GM23338 (cell line): ENCODE measurements around the gene CDC42BPB. TPM values are rescaled to one million over a fixed set of nuclear protein-coding genes. Genes with fewer than 3 reads are reported as not detected.

Source experiments
- ATAC-seq: fragments of 200-7000 bp; cut with Tn5 transposase; 3 replicates; pipeline ENCODE4 v1.9.1; 2020
- DNase-seq: peaks from one replicate; pipeline ENCODE4 v3.0.0-alpha.2; 2015; ENCODE audit warnings: low spot score
- H2AFZ ChIP-seq: fragments of 200-600 bp; sonication (generic); 2 replicates; pipeline ENCODE4 v1.8.0; 2016; ENCODE audit warnings: antibody characterized with exemption, mild to moderate bottlenecking, moderate library complexity
- H3F3A ChIP-seq: fragments of 200-600 bp; sonication (generic); replicated peaks from 2 replicates; pipeline ENCODE4 v1.8.0; 2017; ENCODE audit warnings: antibody characterized with exemption, mixed run types, low read depth
- H3K27ac ChIP-seq: fragments of 200-600 bp; sonication (generic); 2 replicates; pipeline ENCODE4 v1.6.1; 2016; ENCODE audit warnings: low read depth
- H3K27me3 ChIP-seq: fragments of 200-600 bp; sonication (generic); 2 replicates; pipeline ENCODE4 v1.8.0; 2016; ENCODE audit warnings: mild to moderate bottlenecking, mixed run types, moderate library complexity; ENCODE audit not compliant: insufficient read depth
- H3K36me3 ChIP-seq: fragments of 200-600 bp; sonication (generic); 2 replicates; pipeline ENCODE4 v1.8.0; 2016; ENCODE audit warnings: mild to moderate bottlenecking; ENCODE audit not compliant: insufficient read depth
- H3K4me1 ChIP-seq: fragments of 200-600 bp; sonication (generic); 2 replicates; pipeline ENCODE4 v1.8.0; 2016; ENCODE audit warnings: mild to moderate bottlenecking, moderate library complexity; ENCODE audit not compliant: insufficient read depth
- H3K4me2 ChIP-seq: fragments of 200-600 bp; sonication (generic); 2 replicates; pipeline ENCODE4 v1.7.1; 2017; ENCODE audit warnings: mixed run types
- H3K4me3 ChIP-seq: fragments of 200-600 bp; sonication (generic); 2 replicates; pipeline ENCODE4 v1.6.1; 2016; ENCODE audit warnings: mixed run types
- H3K79me2 ChIP-seq: fragments of 200-600 bp; sonication (generic); replicated peaks from 2 replicates; pipeline ENCODE4 v1.8.0; 2017; ENCODE audit warnings: mild to moderate bottlenecking; ENCODE audit not compliant: insufficient read depth
- H3K9me2 ChIP-seq: fragments of 200-600 bp; sonication (generic); 2 replicates; pipeline ENCODE4 v1.8.0; 2017; ENCODE audit not compliant: insufficient read depth
- H4K20me1 ChIP-seq: fragments of 200-600 bp; sonication (generic); replicated peaks from 2 replicates; pipeline ENCODE4 v1.8.0; 2017; ENCODE audit warnings: mild to moderate bottlenecking; ENCODE audit not compliant: insufficient read depth
- H3K27ac Mint-ChIP-seq: 2 replicates; pipeline ENCODE4 v1.8.0; 2020; ENCODE audit warnings: inconsistent platforms, mild to moderate bottlenecking, moderate library complexity, mixed read lengths
- H3K27me3 Mint-ChIP-seq: 3 replicates; pipeline ENCODE4 v1.8.0; 2022; ENCODE audit warnings: low read depth, mild to moderate bottlenecking, moderate library complexity, mixed read lengths, inconsistent platforms; ENCODE audit not compliant: insufficient read depth, poor library complexity
- H3K36me3 Mint-ChIP-seq: 3 replicates; pipeline ENCODE4 v1.8.0; 2021; ENCODE audit warnings: low read depth, mild to moderate bottlenecking, inconsistent platforms, moderate library complexity, mixed read lengths
- H3K4me1 Mint-ChIP-seq: 3 replicates; pipeline ENCODE4 v1.8.0; 2020; ENCODE audit warnings: mild to moderate bottlenecking, inconsistent platforms, mixed read lengths
- H3K4me3 Mint-ChIP-seq: 3 replicates; pipeline ENCODE4 v1.8.0; 2021; ENCODE audit warnings: moderate library complexity, mild to moderate bottlenecking, inconsistent platforms, mixed read lengths
- H3K9me3 Mint-ChIP-seq: 3 replicates; pipeline ENCODE4 v1.8.0; 2020; ENCODE audit warnings: moderate library complexity, mild to moderate bottlenecking, inconsistent platforms, mixed read lengths
- ETS1 ChIP-seq: IDR thresholded peaks from 2 replicates; pipeline ENCODE4 v1.6.1; 2016; ENCODE audit warnings: antibody characterized with exemption
- EZH2 ChIP-seq: fragments of 200-600 bp; sonication (generic); IDR thresholded peaks from one replicate; pipeline ENCODE4 v1.8.0; 2017; ENCODE audit warnings: antibody characterized with exemption, mild to moderate bottlenecking, low read depth; ENCODE audit not compliant: unreplicated experiment
- EZH2phosphoT487 ChIP-seq: fragments of 200-600 bp; sonication (generic); IDR thresholded peaks from one replicate; pipeline ENCODE4 v1.8.1; 2018; ENCODE audit warnings: antibody characterized with exemption; ENCODE audit not compliant: unreplicated experiment
- NANOG ChIP-seq: IDR thresholded peaks from 2 replicates; pipeline ENCODE4 v1.6.1; 2016; ENCODE audit warnings: antibody characterized with exemption, borderline replicate concordance
- POLR2AphosphoS5 ChIP-seq: IDR thresholded peaks from 2 replicates; pipeline ENCODE4 v1.6.1; 2016; ENCODE audit warnings: antibody characterized with exemption, low read depth
- ZNF114 ChIP-seq: fragments of 250-450 bp; sonication (Bioruptor Pico); IDR thresholded peaks from 2 replicates; pipeline ENCODE4 v1.5.0; 2020; ENCODE audit warnings: mild to moderate bottlenecking, moderate library complexity
- long read RNA-seq: library from polyadenylated mRNA; unstranded; transcript quantifications from one replicate; pipeline ENCODE4 v2.0.0, GENCODE V29; 2020; ENCODE audit not compliant: unreplicated experiment
- polyA plus RNA-seq: library from polyadenylated mRNA; unstranded; fragments of >200 nt; fragmentation: Nextera tagmentation; extraction: Ambion mirVana; gene quantifications from 2 replicates; pipeline ENCODE4 v1.2.1, GENCODE V29; 2016
- total RNA-seq: library from RNA; depleted of rRNA; stranded (reverse); fragments of >200 nt; shearing (Covaris generic); gene quantifications from 2 replicates; pipeline ENCODE4 v1.2.3, GENCODE V29; 2014; rRNA removed
- TF ChIP-seq, protein P1 (sequence below), 2 experiments: fragments of 200-600 bp in 1 of 2; sonication (generic) in 1 of 2; conservative IDR thresholded peaks; 2 replicates each; pipeline versions ENCODE4 v1.5.1 to v1.6.1; 2016 to 2017; ENCODE audit warnings: antibody characterized with exemption in 2 of 2, low read depth in 2 of 2, mild to moderate bottlenecking in 2 of 2, moderate library complexity in 1 of 2

The CDC42BPB gene, protein sequence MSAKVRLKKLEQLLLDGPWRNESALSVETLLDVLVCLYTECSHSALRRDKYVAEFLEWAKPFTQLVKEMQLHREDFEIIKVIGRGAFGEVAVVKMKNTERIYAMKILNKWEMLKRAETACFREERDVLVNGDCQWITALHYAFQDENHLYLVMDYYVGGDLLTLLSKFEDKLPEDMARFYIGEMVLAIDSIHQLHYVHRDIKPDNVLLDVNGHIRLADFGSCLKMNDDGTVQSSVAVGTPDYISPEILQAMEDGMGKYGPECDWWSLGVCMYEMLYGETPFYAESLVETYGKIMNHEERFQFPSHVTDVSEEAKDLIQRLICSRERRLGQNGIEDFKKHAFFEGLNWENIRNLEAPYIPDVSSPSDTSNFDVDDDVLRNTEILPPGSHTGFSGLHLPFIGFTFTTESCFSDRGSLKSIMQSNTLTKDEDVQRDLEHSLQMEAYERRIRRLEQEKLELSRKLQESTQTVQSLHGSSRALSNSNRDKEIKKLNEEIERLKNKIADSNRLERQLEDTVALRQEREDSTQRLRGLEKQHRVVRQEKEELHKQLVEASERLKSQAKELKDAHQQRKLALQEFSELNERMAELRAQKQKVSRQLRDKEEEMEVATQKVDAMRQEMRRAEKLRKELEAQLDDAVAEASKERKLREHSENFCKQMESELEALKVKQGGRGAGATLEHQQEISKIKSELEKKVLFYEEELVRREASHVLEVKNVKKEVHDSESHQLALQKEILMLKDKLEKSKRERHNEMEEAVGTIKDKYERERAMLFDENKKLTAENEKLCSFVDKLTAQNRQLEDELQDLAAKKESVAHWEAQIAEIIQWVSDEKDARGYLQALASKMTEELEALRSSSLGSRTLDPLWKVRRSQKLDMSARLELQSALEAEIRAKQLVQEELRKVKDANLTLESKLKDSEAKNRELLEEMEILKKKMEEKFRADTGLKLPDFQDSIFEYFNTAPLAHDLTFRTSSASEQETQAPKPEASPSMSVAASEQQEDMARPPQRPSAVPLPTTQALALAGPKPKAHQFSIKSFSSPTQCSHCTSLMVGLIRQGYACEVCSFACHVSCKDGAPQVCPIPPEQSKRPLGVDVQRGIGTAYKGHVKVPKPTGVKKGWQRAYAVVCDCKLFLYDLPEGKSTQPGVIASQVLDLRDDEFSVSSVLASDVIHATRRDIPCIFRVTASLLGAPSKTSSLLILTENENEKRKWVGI (N-terminal part only)
- 97.4 and 127 TPM in 2 replicates for total RNA-seq
- 12.3 and 13.5 TPM in 2 replicates for polyA plus RNA-seq
- long read RNA-seq, partial matches to known transcripts = 0 of 1 reads
- long read RNA-seq, other reads (novel, unspliced or antisense) = 1 of 1 reads

DNA sequence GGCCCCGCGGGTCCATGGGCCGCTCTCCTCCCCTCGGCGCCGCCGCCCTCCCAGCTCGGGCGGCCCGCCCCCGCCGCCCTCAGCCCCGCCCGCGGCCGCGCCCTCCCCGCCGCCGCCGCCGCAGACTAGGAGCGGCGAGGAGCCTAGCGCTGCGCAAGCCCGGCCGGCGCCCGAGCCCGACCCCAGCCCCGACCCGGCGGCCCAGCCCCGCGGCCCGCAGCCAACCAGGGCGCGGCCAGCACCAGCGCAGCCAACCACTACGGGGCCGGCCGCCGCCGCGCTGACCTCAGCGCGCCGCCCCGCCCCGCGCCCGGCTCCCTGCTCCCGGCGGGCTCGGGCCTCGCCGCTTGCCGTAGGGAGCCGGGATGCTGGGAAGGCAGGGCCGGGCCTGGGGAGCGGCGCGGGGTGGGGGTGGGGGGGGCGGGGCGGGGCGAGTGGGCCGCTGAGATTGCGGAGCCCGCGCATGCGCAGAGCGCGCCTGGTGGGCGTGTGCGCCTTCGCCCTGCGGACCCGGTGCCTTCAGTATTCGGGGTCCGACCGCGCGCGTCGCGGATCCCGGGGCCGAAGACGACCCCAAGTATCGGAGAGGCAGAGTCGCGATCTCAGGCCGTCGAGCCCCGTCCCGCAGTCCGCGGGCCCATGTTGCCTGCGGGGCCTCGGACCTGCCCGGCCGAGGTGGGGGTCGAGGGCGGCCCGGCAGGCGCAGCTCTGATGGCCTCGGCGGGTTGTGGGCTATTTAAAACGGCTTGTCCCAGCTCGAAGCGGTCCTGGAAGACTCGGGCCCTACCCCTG lies at the start of gene CDC42BPB:
CDC42BPB (minus strand) TSS at position 178 of the 792 bp plus-strand sequence. CDS start 376 bp downstream, outside the sequence.
- ATAC-seq (peak; percentile 90), DNase-seq (peak; percentile 92)
- Histone ChIP-seq H3K27me3 (no peaks in the 10 kb centered on the region), H4K20me1 (peaks cover 33% of the 10 kb centered on the region), H3K4me2 (peak within 1 kb of the TSS; percentile 98), H3K27ac (no peak within 1 kb of the TSS), H2AFZ (peak within 1 kb of the TSS; percentile 91), H3K9me2 (no peaks in the 10 kb centered on the region), H3K4me1 (peaks cover 14% of the 10 kb centered on the region), H3F3A (0 out of 2 replicates have a peak, but pooled peaks cover 7% of the 10 kb centered on the region), H3K4me3 (peak within 1 kb of the TSS; percentile 91), H3K79me2 (peaks cover 38% of the 10 kb centered on the region), H3K36me3 (no peaks in the 10 kb centered on the region)
- H3K27me3 Mint-ChIP-seq = peaks cover 8% of the 10 kb centered on the region
- TF ChIP-seq ZNF114 (CRISPR knock-in tag) (no peak), NANOG (no peak), EZH2 (no peak), POLR2AphosphoS5 (peak; percentile 90)
- TF ChIP-seq, protein P1, sequence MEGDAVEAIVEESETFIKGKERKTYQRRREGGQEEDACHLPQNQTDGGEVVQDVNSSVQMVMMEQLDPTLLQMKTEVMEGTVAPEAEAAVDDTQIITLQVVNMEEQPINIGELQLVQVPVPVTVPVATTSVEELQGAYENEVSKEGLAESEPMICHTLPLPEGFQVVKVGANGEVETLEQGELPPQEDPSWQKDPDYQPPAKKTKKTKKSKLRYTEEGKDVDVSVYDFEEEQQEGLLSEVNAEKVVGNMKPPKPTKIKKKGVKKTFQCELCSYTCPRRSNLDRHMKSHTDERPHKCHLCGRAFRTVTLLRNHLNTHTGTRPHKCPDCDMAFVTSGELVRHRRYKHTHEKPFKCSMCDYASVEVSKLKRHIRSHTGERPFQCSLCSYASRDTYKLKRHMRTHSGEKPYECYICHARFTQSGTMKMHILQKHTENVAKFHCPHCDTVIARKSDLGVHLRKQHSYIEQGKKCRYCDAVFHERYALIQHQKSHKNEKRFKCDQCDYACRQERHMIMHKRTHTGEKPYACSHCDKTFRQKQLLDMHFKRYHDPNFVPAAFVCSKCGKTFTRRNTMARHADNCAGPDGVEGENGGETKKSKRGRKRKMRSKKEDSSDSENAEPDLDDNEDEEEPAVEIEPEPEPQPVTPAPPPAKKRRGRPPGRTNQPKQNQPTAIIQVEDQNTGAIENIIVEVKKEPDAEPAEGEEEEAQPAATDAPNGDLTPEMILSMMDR (conservative IDR thresholded peaks at IDR 0.05; ENCODE audit: low read depth in 2 of 2) = no peak
- peaks cover 25% of the 10 kb centered on the region for H3K4me1 Mint-ChIP-seq
- no peaks in the 10 kb centered on the region for H3K9me3 Mint-ChIP-seq
- H3K4me3 Mint-ChIP-seq = peak within 1 kb of the TSS; percentile 90
- peak within 1 kb of the TSS; percentile 77 for H3K27ac Mint-ChIP-seq
- H3K36me3 Mint-ChIP-seq = peaks cover 4% of the 10 kb centered on the region; the same call in 1 of the 3 replicates

- Mint-ChIP-seq H3K36me3 (no peaks in the 10 kb centered on the region; the same call in 2 of the 3 replicates), H3K27ac (no peak overlapping the region), H3K4me3 (no peak overlapping the region), H3K4me1 (peaks cover 22% of the 10 kb centered on the region), H3K9me3 (no peaks in the 10 kb centered on the region; the same call in 2 of the 3 replicates), H3K27me3 (peaks cover 73% of the 10 kb centered on the region)
- 0 out of 2 replicates have a peak, but pooled peaks cover 5% of the 10 kb centered on the region for H3F3A ChIP-seq
- H4K20me1 ChIP-seq = 0 out of 2 replicates have a peak, but pooled peaks cover 3% of the 10 kb centered on the region
- DNase-seq (no peak), ATAC-seq (no peak)
- H3K4me3 ChIP-seq = no peak overlapping the region
- H3K27me3 ChIP-seq = peaks cover 64% of the 10 kb centered on the region
- no peak overlapping the region for H2AFZ ChIP-seq
- no peak overlapping the region for H3K27ac ChIP-seq
- H3K79me2 ChIP-seq = no peaks in the 10 kb centered on the region
- no peaks in the 10 kb centered on the region for H3K36me3 ChIP-seq
- no peaks in the 10 kb centered on the region for H3K9me2 ChIP-seq
- no peak overlapping the region for H3K4me2 ChIP-seq
- peaks cover 16% of the 10 kb centered on the region for H3K4me1 ChIP-seq
- TF ChIP-seq POLR2AphosphoS5 (no peak), ETS1 (no peak), ZNF114 (CRISPR knock-in tag) (no peak), EZH2phosphoT487 (no peak), EZH2 (no peak)
- TF ChIP-seq, protein P1 (conservative IDR thresholded peaks at IDR 0.05; ENCODE audit: low read depth in 2 of 2) = peak in 1 of 2 experiments; percentile 34; a peak in 1 of 4 replicates
These were observed 48.3 kb upstream of the CDC42BPB start for GRCh38 chr14:103105580-103106150.
